ENCODE data around the gene C14orf119.

Gene C14orf119

DNA sequence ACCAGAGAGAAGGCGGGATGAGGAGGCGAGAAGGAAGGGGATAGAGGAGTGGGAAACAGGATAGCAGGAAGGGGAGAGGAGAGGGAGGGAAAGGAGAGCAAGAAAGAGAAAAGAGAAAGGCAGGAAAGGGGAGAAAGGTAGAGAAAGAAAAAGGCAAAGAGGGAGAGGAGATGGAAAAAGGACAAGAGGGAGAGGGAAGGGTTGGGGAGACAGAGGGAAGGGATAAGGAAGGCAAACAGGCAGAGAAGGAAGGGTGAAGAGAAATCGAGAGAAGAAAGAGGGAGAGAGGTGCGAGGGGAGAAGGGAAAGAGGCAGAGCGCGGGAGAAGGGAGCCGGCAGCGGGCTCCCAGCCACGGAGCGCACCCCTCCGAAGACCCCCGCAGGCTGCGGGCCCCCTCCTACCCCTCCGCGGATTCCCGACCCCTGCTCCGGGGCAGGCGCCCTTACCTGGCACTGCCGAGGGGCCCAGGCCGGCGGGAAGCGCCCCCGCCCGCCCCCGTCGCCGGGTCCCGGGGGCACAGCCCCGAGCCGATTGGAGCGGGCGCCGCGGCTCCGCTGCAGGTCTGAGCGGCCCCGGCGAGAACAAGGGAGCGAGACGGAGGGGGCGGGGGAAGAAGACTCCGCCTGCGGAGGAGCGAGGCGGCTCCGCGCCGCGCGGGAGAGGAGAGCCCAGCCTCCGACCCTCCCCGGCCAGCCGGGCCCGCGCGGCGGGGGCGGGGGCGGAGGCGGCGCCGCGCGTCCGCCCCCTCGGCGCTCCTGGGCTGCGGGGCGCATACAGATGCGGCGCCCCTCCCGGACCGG lies 38.1 kb upstream of the C14orf119 start, which contains the start of gene CDH24:
Gene CDH24, minus strand, starts transcription at position 565 of the 801 bp plus-strand sequence. CDS start 1,787 bp downstream, outside the sequence.
- peak within 1 kb of the TSS; percentile 63 for H3K4me3 ChIP-seq (ENCODE audit: low read depth, low read length)
- TF ChIP-seq, protein P1, sequence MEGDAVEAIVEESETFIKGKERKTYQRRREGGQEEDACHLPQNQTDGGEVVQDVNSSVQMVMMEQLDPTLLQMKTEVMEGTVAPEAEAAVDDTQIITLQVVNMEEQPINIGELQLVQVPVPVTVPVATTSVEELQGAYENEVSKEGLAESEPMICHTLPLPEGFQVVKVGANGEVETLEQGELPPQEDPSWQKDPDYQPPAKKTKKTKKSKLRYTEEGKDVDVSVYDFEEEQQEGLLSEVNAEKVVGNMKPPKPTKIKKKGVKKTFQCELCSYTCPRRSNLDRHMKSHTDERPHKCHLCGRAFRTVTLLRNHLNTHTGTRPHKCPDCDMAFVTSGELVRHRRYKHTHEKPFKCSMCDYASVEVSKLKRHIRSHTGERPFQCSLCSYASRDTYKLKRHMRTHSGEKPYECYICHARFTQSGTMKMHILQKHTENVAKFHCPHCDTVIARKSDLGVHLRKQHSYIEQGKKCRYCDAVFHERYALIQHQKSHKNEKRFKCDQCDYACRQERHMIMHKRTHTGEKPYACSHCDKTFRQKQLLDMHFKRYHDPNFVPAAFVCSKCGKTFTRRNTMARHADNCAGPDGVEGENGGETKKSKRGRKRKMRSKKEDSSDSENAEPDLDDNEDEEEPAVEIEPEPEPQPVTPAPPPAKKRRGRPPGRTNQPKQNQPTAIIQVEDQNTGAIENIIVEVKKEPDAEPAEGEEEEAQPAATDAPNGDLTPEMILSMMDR (IDR thresholded peaks at IDR 0.05; ENCODE audit: low read depth, low read length), result no peak

DNA sequence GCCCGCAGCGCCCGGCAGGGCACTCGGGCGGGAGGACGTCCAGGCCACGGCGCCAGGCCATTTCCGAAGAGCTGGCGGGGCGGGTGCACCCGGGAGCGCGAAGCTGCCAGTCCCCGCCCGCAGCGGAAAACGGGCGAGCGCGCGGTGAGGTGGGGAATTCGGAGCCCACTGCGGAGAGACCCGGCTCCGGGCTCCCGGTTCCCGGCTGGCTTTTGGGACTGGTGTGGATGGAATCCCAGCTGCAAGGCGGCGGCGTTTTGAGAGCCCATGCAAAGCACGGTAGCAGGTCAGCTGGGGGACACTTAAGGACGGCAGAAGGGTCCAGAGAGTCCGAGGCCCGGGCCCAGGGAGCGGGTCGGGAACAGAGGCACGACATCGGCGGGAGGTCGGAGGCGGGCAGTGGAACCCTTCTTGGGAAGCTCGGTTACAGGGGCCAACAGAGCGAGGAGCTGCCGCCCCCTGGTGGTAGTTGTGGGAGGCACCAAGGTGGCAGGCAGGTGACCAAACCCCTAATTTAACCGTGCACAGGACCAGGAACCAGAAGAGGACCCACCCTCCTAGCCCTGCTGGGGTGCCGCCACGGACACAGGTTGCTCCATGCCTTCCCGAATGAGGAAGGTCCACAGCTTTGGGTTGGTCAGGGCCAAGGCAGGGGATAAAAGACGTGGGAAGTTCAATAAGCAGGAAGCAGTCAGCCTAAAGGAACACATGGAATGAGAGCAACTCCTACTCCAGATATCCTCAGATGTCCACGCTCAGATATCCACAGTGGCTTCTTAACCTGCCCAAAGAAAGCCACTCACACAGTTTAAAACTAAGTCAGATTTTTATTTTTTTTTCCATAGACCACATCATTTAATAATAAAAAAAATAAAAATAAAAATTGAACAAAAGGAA lies 37.3 kb upstream of the C14orf119 start:
- TF ChIP-seq, protein P1 (IDR thresholded peaks at IDR 0.05; ENCODE audit: low read depth, low read length), result peak; percentile 88
- peak overlapping the region; percentile 63 for H3K4me3 ChIP-seq (ENCODE audit: low read depth, low read length)

- TF ChIP-seq, protein P1 (IDR thresholded peaks at IDR 0.05; ENCODE audit: low read depth, low read length), result no peak
- no peak overlapping the region for H3K4me3 ChIP-seq (ENCODE audit: low read depth, low read length)
Observed at GRCh38 chr14:23058654-23059504, 36.4 kb upstream of the C14orf119 start.

DNA sequence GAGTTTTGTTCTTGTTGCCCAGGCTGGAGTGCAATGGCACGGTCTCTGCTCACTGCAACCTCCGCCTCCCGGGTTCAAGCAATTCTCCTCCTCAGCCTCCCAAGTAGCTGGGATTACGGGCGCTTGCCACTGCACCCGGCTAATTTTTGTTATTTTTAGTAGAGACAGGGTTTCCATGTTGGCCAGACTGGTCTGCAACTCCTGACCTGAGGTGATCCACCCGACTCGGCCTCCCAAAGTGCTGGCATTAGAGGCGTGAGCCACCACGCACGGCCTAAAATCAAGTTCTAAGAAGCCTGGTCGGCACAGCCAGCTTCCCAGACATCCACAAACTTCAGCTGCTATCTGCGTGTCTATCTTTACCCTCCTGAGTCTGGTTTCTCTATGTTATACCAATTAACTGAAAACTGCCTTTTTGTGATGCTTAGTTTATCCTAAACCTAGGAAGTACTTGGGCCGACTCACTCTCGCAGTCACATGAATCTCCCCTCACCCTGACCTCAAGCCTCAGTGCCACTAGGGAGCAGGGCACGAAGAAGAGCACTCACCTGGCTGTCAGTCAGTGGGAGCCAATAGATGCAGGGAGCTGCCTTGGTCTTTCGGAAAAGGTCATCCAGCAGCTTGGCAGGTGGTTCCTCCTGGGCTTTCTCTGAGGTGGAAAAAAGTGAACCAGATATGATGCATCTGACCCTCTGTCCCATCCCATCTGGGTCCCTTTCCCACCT lies 34.6 kb upstream of the C14orf119 start:
- no peak overlapping the region for H3K4me3 ChIP-seq (ENCODE audit: low read depth, low read length)
- TF ChIP-seq, protein P1 (IDR thresholded peaks at IDR 0.05; ENCODE audit: low read depth, low read length), result no peak

DNA sequence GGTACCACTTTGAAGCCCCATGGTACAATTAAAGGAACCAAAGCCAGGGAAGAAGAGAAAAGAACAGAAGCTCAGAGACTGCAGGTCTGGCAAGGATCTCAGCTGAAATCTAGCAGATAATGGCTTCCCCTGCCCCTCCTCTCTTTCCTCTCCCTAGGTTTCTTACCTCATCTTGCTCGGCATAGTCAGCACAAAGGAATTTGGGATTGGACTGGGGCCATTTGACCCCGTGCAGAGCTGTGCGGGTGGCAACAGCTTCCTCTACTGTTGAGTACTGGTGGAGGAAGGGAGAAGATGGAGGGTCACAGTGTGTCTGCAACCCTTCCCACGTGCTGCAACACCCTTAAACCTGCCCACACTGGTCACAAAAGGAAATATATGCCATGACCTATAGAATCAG lies 33.3 kb upstream of the C14orf119 start:
- TF ChIP-seq, protein P1 (IDR thresholded peaks at IDR 0.05; ENCODE audit: low read depth, low read length), result no peak
- H3K4me3 ChIP-seq (ENCODE audit: low read depth, low read length), result no peak overlapping the region

GRCh38 chr14:23063601-23064000 lies 31.7 kb upstream of the C14orf119 start:
- TF ChIP-seq, protein P1 (IDR thresholded peaks at IDR 0.05; ENCODE audit: low read depth, low read length), result no peak

More at GRCh38 chr14:23063601-23064000, 31.7 kb upstream of the C14orf119 start:
- no peak overlapping the region for H3K4me3 ChIP-seq (ENCODE audit: low read depth, low read length)

Measured in WI38 (cell line).